B cell (primary cell): ENCODE measurements around the gene OR6S1. TPM values are rescaled to one million over a fixed set of nuclear protein-coding genes. Genes with fewer than 3 reads are reported as not detected.

Source experiments
- ATAC-seq: fragments of 200-7000 bp; cut with Tn5 transposase; one replicate; pipeline ENCODE4 v1.10.0; 2021; ENCODE audit warnings: low read depth, mild to moderate bottlenecking, moderate number of reproducible peaks, moderate library complexity
- CTCF ChIA-PET: fragments of 350-600 bp; sonication (Branson Sonifier 250); formaldehyde crosslinking; loops from one replicate; lab custom pipeline; 2021; ENCODE audit warnings: antibody characterized with exemption, inconsistent platforms; lab: Charles Lee
- POLR2A ChIA-PET: fragments of 350-600 bp; sonication (Branson Sonifier 250); formaldehyde crosslinking; loops from one replicate; lab custom pipeline; 2021; ENCODE audit warnings: antibody characterized with exemption; lab: Charles Lee
- DNase-seq: peaks from one replicate; pipeline ENCODE4 v3.0.0; 2013
- H2AFZ ChIP-seq: 2 replicates; pipeline ENCODE4 v1.6.1; 2012; ENCODE audit warnings: mild to moderate bottlenecking, low read depth, low read length; ENCODE audit not compliant: insufficient read depth, poor library complexity, severe bottlenecking
- H3K27ac ChIP-seq, 2 donors: 1 replicate in 1 of 2; 2 replicates in 1 of 2; pipeline ENCODE4 v1.5.1; 2012 to 2013; ENCODE audit warnings: low read length in 2 of 2, mild to moderate bottlenecking in 2 of 2, moderate library complexity in 1 of 2
- H3K27me3 ChIP-seq, 4 experiments: fragments of 200-600 bp in 1 of 4; sonication (generic) in 1 of 4; replicated peaks in 1 of 4; 1 replicate in 2 of 4; 2 replicates in 2 of 4; pipeline versions ENCODE4 v1.6.1 to v1.7.0; 2013 to 2016; ENCODE audit warnings: low read length in 3 of 4, mild to moderate bottlenecking in 2 of 4, mixed read lengths in 1 of 4, moderate library complexity in 1 of 4; ENCODE audit not compliant: insufficient read depth in 4 of 4, control insufficient read depth in 3 of 4; ENCODE audit errors: control extremely low read depth in 1 of 4
- H3K36me3 ChIP-seq, 2 experiments: replicated peaks in 1 of 2; 1 replicate in 1 of 2; 2 replicates in 1 of 2; pipeline versions ENCODE4 v1.6.1 to v1.7.1; 2013; ENCODE audit warnings: low read length in 1 of 2; ENCODE audit not compliant: insufficient read depth in 2 of 2, control insufficient read depth in 1 of 2; ENCODE audit errors: control extremely low read depth in 1 of 2, extremely low read depth in 1 of 2
- H3K4me1 ChIP-seq, 2 donors: fragments of 200-600 bp in 1 of 2; sonication (generic) in 1 of 2; 1 replicate in 1 of 2; 2 replicates in 1 of 2; pipeline versions ENCODE4 v1.5.1 to v1.6.1; 2013 to 2017; ENCODE audit warnings: low read length in 2 of 2; ENCODE audit not compliant: control insufficient read depth in 2 of 2, insufficient read depth in 2 of 2
- H3K4me2 ChIP-seq: replicated peaks from 2 replicates; pipeline ENCODE3; 2012; ENCODE audit warnings: mild to moderate bottlenecking, low read depth, low read length; ENCODE audit not compliant: poor library complexity, severe bottlenecking
- H3K4me3 ChIP-seq, 5 experiments: fragments of 200-600 bp in 1 of 5; sonication (generic) in 1 of 5; 1 replicate in 3 of 5; 2 replicates in 2 of 5; pipeline versions ENCODE4 v1.5.1 to v1.7.0; 2011 to 2016; ENCODE audit warnings: low read length in 4 of 5, mild to moderate bottlenecking in 4 of 5, low read depth in 2 of 5, control low read depth in 1 of 5, moderate library complexity in 1 of 5; ENCODE audit not compliant: insufficient read depth in 1 of 5; ENCODE audit errors: control extremely low read depth in 1 of 5, extremely low read depth in 1 of 5
- H3K79me2 ChIP-seq: fragments of 200-600 bp; sonication (generic); one replicate; pipeline ENCODE4 v1.6.0; 2016; ENCODE audit warnings: low read length; ENCODE audit not compliant: control insufficient read depth, insufficient read depth
- H3K9ac ChIP-seq: fragments of 200-600 bp; sonication (generic); 2 replicates; pipeline ENCODE4 v1.6.1; 2017; ENCODE audit warnings: mild to moderate bottlenecking, low read length, moderate library complexity
- H3K9me3 ChIP-seq, 3 donors: one replicate each; pipeline versions ENCODE4 v1.6.1 to v1.7.1; 2013; ENCODE audit warnings: low read length in 2 of 3; ENCODE audit not compliant: control insufficient read depth in 2 of 3, insufficient read depth in 1 of 3; ENCODE audit errors: control extremely low read depth in 1 of 3
- H4K20me1 ChIP-seq: 2 replicates; pipeline ENCODE4 v1.6.0; 2012; ENCODE audit warnings: mild to moderate bottlenecking, low read length; ENCODE audit not compliant: insufficient read depth, control insufficient read depth, poor library complexity, severe bottlenecking
- H3K27ac Mint-ChIP-seq: one replicate; pipeline ENCODE4 v1.8.0; 2021; ENCODE audit warnings: mixed read lengths
- H3K27me3 Mint-ChIP-seq: one replicate; pipeline ENCODE4 v1.8.0; 2021; ENCODE audit warnings: mixed read lengths
- H3K4me1 Mint-ChIP-seq: one replicate; pipeline ENCODE4 v1.8.0; 2021; ENCODE audit warnings: mixed read lengths
- H3K4me3 Mint-ChIP-seq: one replicate; pipeline ENCODE4 v1.8.0; 2021; ENCODE audit warnings: mixed read lengths
- H3K9me3 Mint-ChIP-seq: one replicate; pipeline ENCODE4 v1.8.0; 2022; ENCODE audit warnings: mixed read lengths; ENCODE audit not compliant: insufficient read depth
- EZH2 ChIP-seq: IDR thresholded peaks from 2 replicates; pipeline ENCODE4 v1.6.1; 2012; ENCODE audit warnings: borderline replicate concordance, low read depth, mild to moderate bottlenecking, moderate library complexity, low read length; ENCODE audit not compliant: insufficient read depth, poor library complexity, severe bottlenecking
- WGBS: methylation state at CpG from one replicate; pipeline ENCODE4 v1.1.5; 2013; ENCODE audit warnings: missing lambda C conversion rate; ENCODE audit not compliant: insufficient coverage; 5-methylcytosine and 5-hydroxymethylcytosine counted together
- intact Hi-C: fragments of 100-400 bp; cut with micrococcal nuclease; formaldehyde crosslinking; loops from one replicate; pipeline ENCODE4 v1.10.0; 2022
- polyA plus RNA-seq: library from polyadenylated mRNA; depleted of rRNA; stranded (reverse); fragments of >200 nt; gene quantifications from 2 replicates; pipeline ENCODE4 v1.2.3, GENCODE V29; 2012
- total RNA-seq, 2 donors: library from RNA; stranded (reverse); fragments of 120-200 nt in 1 of 2; gene quantifications; 1 replicate in 1 of 2; 2 replicates in 1 of 2; pipeline versions ENCODE4 v1.2.3 to v1.2.4, GENCODE V29; 2013 to 2022
- TF ChIP-seq, protein P1 (sequence below): fragments of 200-600 bp; IDR thresholded peaks from one replicate; pipeline ENCODE4 v1.8.0; 2022; ENCODE audit warnings: antibody characterized with exemption, mild to moderate bottlenecking

OR6S1 gene
- total and polyA plus RNA-seq, 2 donors (not counting 1 experiment from before 2014, with no cell fraction given) = 0.16 TPM; not detected in 1

DNA sequence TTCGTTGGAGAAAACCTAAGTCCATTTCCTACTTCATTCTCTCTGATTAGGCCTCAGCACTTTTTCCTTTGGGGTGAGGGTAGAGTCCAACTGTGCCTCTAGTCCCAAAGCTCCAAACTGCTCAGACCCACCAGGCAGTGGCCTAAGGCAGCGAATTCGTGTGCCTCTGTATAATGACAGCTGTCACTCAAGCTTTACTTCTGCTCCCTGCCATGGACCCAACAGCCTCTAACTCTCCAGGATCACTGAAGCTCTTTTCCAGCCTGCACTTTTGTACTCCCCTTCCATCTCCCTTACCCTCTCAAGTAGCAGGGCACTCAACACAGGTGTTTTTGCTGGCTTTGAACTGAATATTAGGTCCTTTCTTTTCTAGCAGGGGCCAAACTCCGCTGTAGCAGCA lies 14.8 kb upstream of the OR6S1 start:
- Histone ChIP-seq H3K27ac (no peak overlapping the region), H3K9ac (no peak overlapping the region), H2AFZ (no peak overlapping the region), H3K4me2 (no peak overlapping the region), H3K4me3 (no peak overlapping the region), H4K20me1 (no peaks in the 10 kb centered on the region), H3K9me3 (peaks cover 0 to 6% (median 0%) of the 10 kb centered on the region in 3 donors), H3K79me2 (no peaks in the 10 kb centered on the region), H3K27me3 (peaks cover 0 to 58% (median 42%) of the 10 kb centered on the region in 4 experiments), H3K4me1 (peaks cover 26 to 28% of the 10 kb centered on the region in 2 donors), H3K36me3 (no peaks in the 10 kb centered on the region)
- DNase-seq (no peak), ATAC-seq (no peak)
- Mint-ChIP-seq H3K9me3 (no peaks in the 10 kb centered on the region), H3K4me3 (no peak overlapping the region), H3K4me1 (peaks cover 27% of the 10 kb centered on the region), H3K27me3 (peaks cover 58% of the 10 kb centered on the region), H3K27ac (no peak overlapping the region)
- intact Hi-C loops = no loop called here
- 93% methylated on average over 3 of the region's 4 CpGs for WGBS
- ChIA-PET POLR2A (interaction anchor here (0.6 kb wide), 1 partner anchor 46 kb away, joined by 6 read pairs; no protein-coding TSS in a partner anchor), CTCF (interaction anchor here (0.6 to 11.2 kb wide), 4 partner anchors 19 to 201 kb away, joined by 3 to 445 read pairs (median 6); partner anchors contain the start of genes ANG and RNASE4)
- no peak for TF ChIP-seq EZH2
- TF ChIP-seq, protein P1, sequence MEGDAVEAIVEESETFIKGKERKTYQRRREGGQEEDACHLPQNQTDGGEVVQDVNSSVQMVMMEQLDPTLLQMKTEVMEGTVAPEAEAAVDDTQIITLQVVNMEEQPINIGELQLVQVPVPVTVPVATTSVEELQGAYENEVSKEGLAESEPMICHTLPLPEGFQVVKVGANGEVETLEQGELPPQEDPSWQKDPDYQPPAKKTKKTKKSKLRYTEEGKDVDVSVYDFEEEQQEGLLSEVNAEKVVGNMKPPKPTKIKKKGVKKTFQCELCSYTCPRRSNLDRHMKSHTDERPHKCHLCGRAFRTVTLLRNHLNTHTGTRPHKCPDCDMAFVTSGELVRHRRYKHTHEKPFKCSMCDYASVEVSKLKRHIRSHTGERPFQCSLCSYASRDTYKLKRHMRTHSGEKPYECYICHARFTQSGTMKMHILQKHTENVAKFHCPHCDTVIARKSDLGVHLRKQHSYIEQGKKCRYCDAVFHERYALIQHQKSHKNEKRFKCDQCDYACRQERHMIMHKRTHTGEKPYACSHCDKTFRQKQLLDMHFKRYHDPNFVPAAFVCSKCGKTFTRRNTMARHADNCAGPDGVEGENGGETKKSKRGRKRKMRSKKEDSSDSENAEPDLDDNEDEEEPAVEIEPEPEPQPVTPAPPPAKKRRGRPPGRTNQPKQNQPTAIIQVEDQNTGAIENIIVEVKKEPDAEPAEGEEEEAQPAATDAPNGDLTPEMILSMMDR = no peak

DNA sequence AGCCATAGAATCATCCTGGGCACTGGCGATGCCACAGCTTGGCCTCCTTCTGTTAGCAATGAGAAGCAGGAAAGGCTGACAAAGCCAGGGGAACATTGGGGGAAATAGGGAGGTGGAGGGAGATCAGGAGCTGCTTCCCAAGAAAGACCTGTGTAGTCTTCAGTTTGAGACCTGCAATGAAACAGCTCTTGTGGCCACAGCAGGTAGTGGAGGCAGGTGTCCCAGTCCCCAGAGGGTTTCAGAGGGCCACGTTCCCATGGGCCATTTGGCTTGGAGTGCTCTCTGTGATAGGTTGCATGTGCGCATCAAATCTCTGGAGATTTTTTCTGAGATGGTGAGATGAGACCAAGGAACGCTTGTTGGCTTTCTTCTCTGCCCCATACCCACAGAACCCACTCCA lies 14.4 kb upstream of the OR6S1 start:
- POLR2A ChIA-PET = interaction anchor here (0.6 kb wide), 1 partner anchor 46 kb away, joined by 6 read pairs; no protein-coding TSS in a partner anchor
- Histone ChIP-seq H4K20me1 (no peaks in the 10 kb centered on the region), H3K9me3 (peaks cover 0 to 6% (median 0%) of the 10 kb centered on the region in 3 donors), H3K4me1 (peaks cover 26 to 28% of the 10 kb centered on the region in 2 donors), H2AFZ (no peak overlapping the region), H3K79me2 (no peaks in the 10 kb centered on the region), H3K4me3 (no peak overlapping the region), H3K36me3 (no peaks in the 10 kb centered on the region), H3K27me3 (peaks cover 0 to 58% (median 43%) of the 10 kb centered on the region in 4 experiments), H3K27ac (no peak overlapping the region), H3K9ac (no peak overlapping the region), H3K4me2 (no peak overlapping the region)
- 67% methylated on average over 2 of the region's 4 CpGs for WGBS
- no peak for DNase-seq
- no peak overlapping the region for H3K4me3 Mint-ChIP-seq
- peaks cover 59% of the 10 kb centered on the region for H3K27me3 Mint-ChIP-seq
- peaks cover 27% of the 10 kb centered on the region for H3K4me1 Mint-ChIP-seq
- no peak for ATAC-seq
- H3K27ac Mint-ChIP-seq = no peak overlapping the region
- no peaks in the 10 kb centered on the region for H3K9me3 Mint-ChIP-seq
- CTCF ChIA-PET = interaction anchor here (0.6 to 11.2 kb wide), 3 partner anchors 19 to 200 kb away, joined by 3 to 445 read pairs (median 8); partner anchors contain the start of genes ANG and RNASE4
- TF ChIP-seq, protein P1 = no peak
- TF ChIP-seq EZH2 = no peak
- intact Hi-C loops = no loop called here
